ENCODE results near the gene TLX3.

GRCh38 chr5:171318026-171318425 lies 9.0 kb downstream of the TLX3 start:
- TF ChIP-seq CTCF (IDR thresholded peaks at IDR 0.05) (no peak), EP300 (IDR thresholded peaks at IDR 0.05) (no peak), POLR2A (IDR thresholded peaks at IDR 0.05) (no peak), POLR2AphosphoS5 (IDR thresholded peaks at IDR 0.05) (no peak)

All from sigmoid colon (tissue), 4 donors.